Middle frontal gyrus (tissue), 1 donor: ENCODE data around the gene RBM18.

Experiments
- DNase-seq: peaks from one replicate; pipeline ENCODE4 v3.0.0-alpha.2; 2015; ENCODE audit warnings: low spot score; ENCODE audit errors: extremely low spot score

RBM18 gene

GRCh38 chr9:122206118-122207046 is 58.3 kb downstream of the RBM18 start:
- DNase-seq, result no peak

- no peak for DNase-seq
These were observed 59.5 kb downstream of the RBM18 start for GRCh38 chr9:122205176-122205575.

- no peak for DNase-seq
These were observed 60.1 kb downstream of the RBM18 start for GRCh38 chr9:122204491-122204890.

GRCh38 chr9:122204055-122204454 is 60.6 kb downstream of the RBM18 start:
- DNase-seq, result no peak

- no peak for DNase-seq
These were observed 62.5 kb downstream of the RBM18 start for GRCh38 chr9:122202111-122202510.

- DNase-seq, result no peak
These were observed 63.0 kb downstream of the RBM18 start for GRCh38 chr9:122201641-122202040.

- no peak for DNase-seq
These were observed 63.6 kb downstream of the RBM18 start for GRCh38 chr9:122200960-122201595.

GRCh38 chr9:122197882-122198281 is 66.8 kb downstream of the RBM18 start:
- DNase-seq, result no peak

- no peak for DNase-seq
These were observed 67.2 kb downstream of the RBM18 start for GRCh38 chr9:122197426-122197825.

- DNase-seq, result no peak
These were observed 68.8 kb downstream of the RBM18 start for GRCh38 chr9:122195875-122196274.

- DNase-seq, result no peak
These were observed 71.0 kb downstream of the RBM18 start for GRCh38 chr9:122193651-122194050.

GRCh38 chr9:122192914-122193525 is 71.6 kb downstream of the RBM18 start:
- no peak for DNase-seq

- no peak for DNase-seq
These were observed 72.3 kb downstream of the RBM18 start for GRCh38 chr9:122192261-122192875.

- no peak for DNase-seq
These were observed 73.1 kb downstream of the RBM18 start for GRCh38 chr9:122191584-122191983.

GRCh38 chr9:122190597-122191381 is 73.9 kb downstream of the RBM18 start:
- no peak for DNase-seq

- no peak for DNase-seq
These were observed 76.3 kb downstream of the RBM18 start for GRCh38 chr9:122188369-122188768.
